ENCODE data around the gene USP44.
"Not testable (repeated sequence)": the region's sequence is repeated elsewhere in the genome, so short reads cannot be mapped to it uniquely, and the experiment has no call there.

USP44 gene

GRCh38 chr12:95513599-95513998 lies 37.7 kb downstream of the USP44 start:
- DNase-seq (ENCODE audit: insufficient read length, low spot score) (no peak), FAIRE-seq (no peak)

- FAIRE-seq, result no peak
- no peak for DNase-seq (ENCODE audit: insufficient read length, low spot score)
Observed at GRCh38 chr12:95511977-95512376, 39.3 kb downstream of the USP44 start.

- DNase-seq (ENCODE audit: insufficient read length, low spot score) (no peak), FAIRE-seq (no peak)
Observed at GRCh38 chr12:95509300-95509699, 42.0 kb downstream of the USP44 start.

- no peak for DNase-seq (ENCODE audit: insufficient read length, low spot score)
- FAIRE-seq, result no peak
Observed at GRCh38 chr12:95506707-95507523, 44.4 kb downstream of the USP44 start.

- FAIRE-seq (no peak), DNase-seq (ENCODE audit: insufficient read length, low spot score) (no peak)
Observed at GRCh38 chr12:95505039-95505438, 46.2 kb downstream of the USP44 start.

- DNase-seq (ENCODE audit: insufficient read length, low spot score) (no peak), FAIRE-seq (no peak)
Observed at GRCh38 chr12:95504140-95504539, 47.1 kb downstream of the USP44 start.

- DNase-seq (ENCODE audit: insufficient read length, low spot score), result no peak
- FAIRE-seq, result no peak
Observed at GRCh38 chr12:95499772-95500171, 51.5 kb downstream of the USP44 start.

GRCh38 chr12:95498968-95499367 lies 52.3 kb downstream of the USP44 start:
- FAIRE-seq (no peak), DNase-seq (ENCODE audit: insufficient read length, low spot score) (no peak)

GRCh38 chr12:95497031-95497430 lies 54.2 kb downstream of the USP44 start:
- FAIRE-seq, result no peak
- no peak for DNase-seq (ENCODE audit: insufficient read length, low spot score)

GRCh38 chr12:95495433-95495832 lies 55.8 kb downstream of the USP44 start:
- FAIRE-seq (no peak), DNase-seq (ENCODE audit: insufficient read length, low spot score) (no peak)

- DNase-seq (ENCODE audit: insufficient read length, low spot score) (no peak), FAIRE-seq (no peak)
Observed at GRCh38 chr12:95494888-95495287, 56.4 kb downstream of the USP44 start.

- no peak for DNase-seq (ENCODE audit: insufficient read length, low spot score)
- no peak for FAIRE-seq
Observed at GRCh38 chr12:95492462-95492861, 58.8 kb downstream of the USP44 start.

GRCh38 chr12:95487024-95487423 lies 64.3 kb downstream of the USP44 start:
- FAIRE-seq, result no peak
- no peak for DNase-seq (ENCODE audit: insufficient read length, low spot score)

- DNase-seq (ENCODE audit: insufficient read length, low spot score) (no peak), FAIRE-seq (no peak)
Observed at GRCh38 chr12:95484524-95484923, 66.8 kb downstream of the USP44 start.

- not testable (repeated sequence) for FAIRE-seq; DNase-seq (ENCODE audit: insufficient read length, low spot score)
Observed at GRCh38 chr12:95482564-95482963, 68.7 kb downstream of the USP44 start.

GRCh38 chr12:95481888-95482287 lies 69.4 kb downstream of the USP44 start:
- FAIRE-seq (no peak), DNase-seq (ENCODE audit: insufficient read length, low spot score) (no peak)

- FAIRE-seq (no peak), DNase-seq (ENCODE audit: insufficient read length, low spot score) (no peak)
Observed at GRCh38 chr12:95481072-95481471, 70.2 kb downstream of the USP44 start.

GRCh38 chr12:95480230-95480629 lies 71.0 kb downstream of the USP44 start:
- DNase-seq (ENCODE audit: insufficient read length, low spot score) (no peak), FAIRE-seq (no peak)

- no peak for DNase-seq (ENCODE audit: insufficient read length, low spot score)
- FAIRE-seq, result no peak
Observed at GRCh38 chr12:95474660-95474958, 76.7 kb downstream of the USP44 start.

GRCh38 chr12:95473884-95474659 lies 77.2 kb downstream of the USP44 start, which contains the start of gene METAP2:
Gene METAP2 (plus strand): TSS chr12:95474152. CDS start chr12:95474180, 28 bp downstream.
- DNase-seq (ENCODE audit: insufficient read length, low spot score) (peak; percentile 83), FAIRE-seq (peak; percentile 81)

- peak; percentile 54 for FAIRE-seq
Observed at GRCh38 chr12:95473231-95473883, 77.9 kb downstream of the USP44 start.

GRCh38 chr12:95470300-95470699 lies 81.0 kb downstream of the USP44 start:
- no peak for DNase-seq (ENCODE audit: insufficient read length, low spot score)
- FAIRE-seq, result no peak

More at GRCh38 chr12:95473231-95473883, 77.9 kb downstream of the USP44 start:
- no peak for DNase-seq (ENCODE audit: insufficient read length, low spot score)
